B cell (primary cell): ENCODE data around the gene MIDN. TPM values are rescaled to one million over a fixed set of nuclear protein-coding genes. Genes with fewer than 3 reads are reported as not detected.
A peak's percentile ranks its signal among the peaks of the same experiment; 100 is the strongest.

Source experiments
- ATAC-seq: fragments of 200-7000 bp; cut with Tn5 transposase; one replicate; pipeline ENCODE4 v1.10.0; 2021; ENCODE audit warnings: low read depth, mild to moderate bottlenecking, moderate number of reproducible peaks, moderate library complexity
- CTCF ChIA-PET: fragments of 350-600 bp; sonication (Branson Sonifier 250); formaldehyde crosslinking; loops from one replicate; lab custom pipeline; 2021; ENCODE audit warnings: antibody characterized with exemption, inconsistent platforms; lab: Charles Lee
- POLR2A ChIA-PET: fragments of 350-600 bp; sonication (Branson Sonifier 250); formaldehyde crosslinking; loops from one replicate; lab custom pipeline; 2021; ENCODE audit warnings: antibody characterized with exemption; lab: Charles Lee
- DNase-seq: peaks from one replicate; pipeline ENCODE4 v3.0.0; 2013
- H2AFZ ChIP-seq: 2 replicates; pipeline ENCODE4 v1.6.1; 2012; ENCODE audit warnings: mild to moderate bottlenecking, low read depth, low read length; ENCODE audit not compliant: insufficient read depth, poor library complexity, severe bottlenecking
- H3K27ac ChIP-seq, 2 donors: 1 replicate in 1 of 2; 2 replicates in 1 of 2; pipeline ENCODE4 v1.5.1; 2012 to 2013; ENCODE audit warnings: low read length in 2 of 2, mild to moderate bottlenecking in 2 of 2, moderate library complexity in 1 of 2
- H3K27me3 ChIP-seq, 4 experiments: fragments of 200-600 bp in 1 of 4; sonication (generic) in 1 of 4; replicated peaks in 1 of 4; 1 replicate in 2 of 4; 2 replicates in 2 of 4; pipeline versions ENCODE4 v1.6.1 to v1.7.0; 2013 to 2016; ENCODE audit warnings: low read length in 3 of 4, mild to moderate bottlenecking in 2 of 4, mixed read lengths in 1 of 4, moderate library complexity in 1 of 4; ENCODE audit not compliant: insufficient read depth in 4 of 4, control insufficient read depth in 3 of 4; ENCODE audit errors: control extremely low read depth in 1 of 4
- H3K36me3 ChIP-seq, 2 experiments: replicated peaks in 1 of 2; 1 replicate in 1 of 2; 2 replicates in 1 of 2; pipeline versions ENCODE4 v1.6.1 to v1.7.1; 2013; ENCODE audit warnings: low read length in 1 of 2; ENCODE audit not compliant: insufficient read depth in 2 of 2, control insufficient read depth in 1 of 2; ENCODE audit errors: control extremely low read depth in 1 of 2, extremely low read depth in 1 of 2
- H3K4me1 ChIP-seq, 2 donors: fragments of 200-600 bp in 1 of 2; sonication (generic) in 1 of 2; 1 replicate in 1 of 2; 2 replicates in 1 of 2; pipeline versions ENCODE4 v1.5.1 to v1.6.1; 2013 to 2017; ENCODE audit warnings: low read length in 2 of 2; ENCODE audit not compliant: control insufficient read depth in 2 of 2, insufficient read depth in 2 of 2
- H3K4me2 ChIP-seq: replicated peaks from 2 replicates; pipeline ENCODE3; 2012; ENCODE audit warnings: mild to moderate bottlenecking, low read depth, low read length; ENCODE audit not compliant: poor library complexity, severe bottlenecking
- H3K4me3 ChIP-seq, 5 experiments: fragments of 200-600 bp in 1 of 5; sonication (generic) in 1 of 5; 1 replicate in 3 of 5; 2 replicates in 2 of 5; pipeline versions ENCODE4 v1.5.1 to v1.7.0; 2011 to 2016; ENCODE audit warnings: low read length in 4 of 5, mild to moderate bottlenecking in 4 of 5, low read depth in 2 of 5, control low read depth in 1 of 5, moderate library complexity in 1 of 5; ENCODE audit not compliant: insufficient read depth in 1 of 5; ENCODE audit errors: control extremely low read depth in 1 of 5, extremely low read depth in 1 of 5
- H3K79me2 ChIP-seq: fragments of 200-600 bp; sonication (generic); one replicate; pipeline ENCODE4 v1.6.0; 2016; ENCODE audit warnings: low read length; ENCODE audit not compliant: control insufficient read depth, insufficient read depth
- H3K9ac ChIP-seq: fragments of 200-600 bp; sonication (generic); 2 replicates; pipeline ENCODE4 v1.6.1; 2017; ENCODE audit warnings: mild to moderate bottlenecking, low read length, moderate library complexity
- H3K9me3 ChIP-seq, 3 donors: one replicate each; pipeline versions ENCODE4 v1.6.1 to v1.7.1; 2013; ENCODE audit warnings: low read length in 2 of 3; ENCODE audit not compliant: control insufficient read depth in 2 of 3, insufficient read depth in 1 of 3; ENCODE audit errors: control extremely low read depth in 1 of 3
- H4K20me1 ChIP-seq: 2 replicates; pipeline ENCODE4 v1.6.0; 2012; ENCODE audit warnings: mild to moderate bottlenecking, low read length; ENCODE audit not compliant: insufficient read depth, control insufficient read depth, poor library complexity, severe bottlenecking
- H3K27ac Mint-ChIP-seq: one replicate; pipeline ENCODE4 v1.8.0; 2021; ENCODE audit warnings: mixed read lengths
- H3K27me3 Mint-ChIP-seq: one replicate; pipeline ENCODE4 v1.8.0; 2021; ENCODE audit warnings: mixed read lengths
- H3K4me1 Mint-ChIP-seq: one replicate; pipeline ENCODE4 v1.8.0; 2021; ENCODE audit warnings: mixed read lengths
- H3K4me3 Mint-ChIP-seq: one replicate; pipeline ENCODE4 v1.8.0; 2021; ENCODE audit warnings: mixed read lengths
- H3K9me3 Mint-ChIP-seq: one replicate; pipeline ENCODE4 v1.8.0; 2022; ENCODE audit warnings: mixed read lengths; ENCODE audit not compliant: insufficient read depth
- CTCF ChIP-seq: fragments of 200-600 bp; IDR thresholded peaks from one replicate; pipeline ENCODE4 v1.8.0; 2022; ENCODE audit warnings: antibody characterized with exemption, mild to moderate bottlenecking
- EZH2 ChIP-seq: IDR thresholded peaks from 2 replicates; pipeline ENCODE4 v1.6.1; 2012; ENCODE audit warnings: borderline replicate concordance, low read depth, mild to moderate bottlenecking, moderate library complexity, low read length; ENCODE audit not compliant: insufficient read depth, poor library complexity, severe bottlenecking
- WGBS: methylation state at CpG from one replicate; pipeline ENCODE4 v1.1.5; 2013; ENCODE audit warnings: missing lambda C conversion rate; ENCODE audit not compliant: insufficient coverage; 5-methylcytosine and 5-hydroxymethylcytosine counted together
- intact Hi-C: fragments of 100-400 bp; cut with micrococcal nuclease; formaldehyde crosslinking; loops from one replicate; pipeline ENCODE4 v1.10.0; 2022
- polyA plus RNA-seq: library from polyadenylated mRNA; depleted of rRNA; stranded (reverse); fragments of >200 nt; gene quantifications from 2 replicates; pipeline ENCODE4 v1.2.3, GENCODE V29; 2012
- total RNA-seq, 2 donors: library from RNA; stranded (reverse); fragments of 120-200 nt in 1 of 2; gene quantifications; 1 replicate in 1 of 2; 2 replicates in 1 of 2; pipeline versions ENCODE4 v1.2.3 to v1.2.4, GENCODE V29; 2013 to 2022

MIDN gene
- total and polyA plus RNA-seq, 2 donors (not counting 1 experiment from before 2014, with no cell fraction given) = 98.5 to 156 TPM

- Mint-ChIP-seq H3K27me3 (no peaks in the 10 kb centered on the region), H3K27ac (peak overlapping the region; percentile 95), H3K4me1 (peaks cover 28% of the 10 kb centered on the region), H3K9me3 (no peaks in the 10 kb centered on the region), H3K4me3 (peak overlapping the region; percentile 84)
- TF ChIP-seq CTCF (no peak), EZH2 (no peak)
- peaks cover 19% of the 10 kb centered on the region for H4K20me1 ChIP-seq
- peak overlapping the region; percentile 48 to 53 for H3K27ac ChIP-seq
- intact Hi-C loops = loop anchor here (1.0 to 10.0 kb wide), 8 partner anchors 21 to 1940 kb away; partner anchors contain the start of genes CNN2, GPX4, NCLN and NDUFS7
- H3K27me3 ChIP-seq = no peaks in the 10 kb centered on the region
- peak overlapping the region; percentile 59 for H2AFZ ChIP-seq
- WGBS = 37% methylated on average over 26 of the region's 31 CpGs
- ChIA-PET POLR2A (interaction anchor here (0.6 to 7.8 kb wide), 12 partner anchors 8 to 298 kb away, joined by 3 to 402 read pairs (median 8); partner anchors contain the start of genes ARHGAP45, CIRBP, CNN2 and FAM174C), CTCF (interaction anchor here (0.5 to 8.0 kb wide), 43 partner anchors 9 to 381 kb away, joined by 3 to 658 read pairs (median 4); partner anchors contain the start of genes ABCA7, CIRBP, FAM174C and MED16)
- peak overlapping the region; percentile 56 for H3K9ac ChIP-seq
- peak overlapping the region in 4 of 5 experiments; percentile 10 to 52 (median 30) for H3K4me3 ChIP-seq
- peaks cover 0 to 4% of the 10 kb centered on the region in 2 experiments for H3K36me3 ChIP-seq
- H3K4me1 ChIP-seq = peaks cover 36 to 58% of the 10 kb centered on the region in 2 donors
- no peak for ATAC-seq
- peak overlapping the region; percentile 90 for H3K4me2 ChIP-seq
- H3K79me2 ChIP-seq = peaks cover 25% of the 10 kb centered on the region
- no peaks in the 10 kb centered on the region for H3K9me3 ChIP-seq
- no peak for DNase-seq
These were observed 3.5 kb upstream of the MIDN start for GRCh38 chr19:1244693-1245451.
